Mesendoderm (in vitro differentiated cells): ENCODE results near the gene TTC17.
"Not testable (repeated sequence)": the region's sequence is repeated elsewhere in the genome, so short reads cannot be mapped to it uniquely, and the experiment has no call there.

Experiments used
- DNase-seq: peaks from one replicate; pipeline ENCODE4 v3.0.0; 2013
- H2AK5ac ChIP-seq: 2 replicates; pipeline ENCODE4 v1.6.1; 2013; ENCODE audit warnings: low read length, inconsistent platforms
- H2BK120ac ChIP-seq: 2 replicates; pipeline ENCODE4 v1.6.1; 2013; ENCODE audit warnings: low read depth, mild to moderate bottlenecking, low read length, moderate library complexity, mixed read lengths
- H2BK15ac ChIP-seq: replicated peaks from 2 replicates; pipeline ENCODE4 v1.6.1; 2013; ENCODE audit warnings: low read depth, mild to moderate bottlenecking, moderate library complexity
- H2BK5ac ChIP-seq: 2 replicates; pipeline ENCODE4 v1.6.1; 2013; ENCODE audit warnings: low read length, inconsistent platforms
- H3K18ac ChIP-seq: 2 replicates; pipeline ENCODE4 v1.6.1; 2013; ENCODE audit warnings: mild to moderate bottlenecking, low read length, mixed read lengths
- H3K23ac ChIP-seq: one replicate; pipeline ENCODE4 v1.6.1; 2013; ENCODE audit warnings: low read length
- H3K27ac ChIP-seq: 2 replicates; pipeline ENCODE4 v1.5.1; 2013; ENCODE audit warnings: low read depth, mild to moderate bottlenecking, inconsistent platforms, low read length, moderate library complexity
- H3K27me3 ChIP-seq: 2 replicates; pipeline ENCODE4 v1.6.1; 2013; ENCODE audit warnings: low read length, control low read depth, mild to moderate bottlenecking, inconsistent platforms; ENCODE audit not compliant: insufficient read depth, poor library complexity
- H3K36me3 ChIP-seq: 2 replicates; pipeline ENCODE4 v1.6.1; 2013; ENCODE audit warnings: low read length, inconsistent platforms; ENCODE audit not compliant: control insufficient read depth, insufficient read depth
- H3K4ac ChIP-seq: one replicate; pipeline ENCODE4 v1.6.1; 2013; ENCODE audit warnings: low read depth, mild to moderate bottlenecking, low read length, moderate library complexity
- H3K4me1 ChIP-seq: 2 replicates; pipeline ENCODE4 v1.6.1; 2013; ENCODE audit warnings: low read depth, low read length, inconsistent platforms; ENCODE audit not compliant: control insufficient read depth
- H3K4me2 ChIP-seq: 2 replicates; pipeline ENCODE4 v1.6.1; 2013; ENCODE audit warnings: low read length
- H3K4me3 ChIP-seq: 2 replicates; pipeline ENCODE4 v1.5.1; 2013; ENCODE audit warnings: mild to moderate bottlenecking, low read length
- H3K56ac ChIP-seq: one replicate; pipeline ENCODE4 v1.6.1; 2013; ENCODE audit warnings: low read length
- H3K79me1 ChIP-seq: 2 replicates; pipeline ENCODE4 v1.6.1; 2013; ENCODE audit warnings: low read length, inconsistent platforms
- H3K79me2 ChIP-seq: 2 replicates; pipeline ENCODE4 v1.6.1; 2013; ENCODE audit warnings: mild to moderate bottlenecking, low read length; ENCODE audit not compliant: control insufficient read depth, insufficient read depth
- H3K9ac ChIP-seq: 2 replicates; pipeline ENCODE4 v1.6.1; 2013; ENCODE audit warnings: low read length, inconsistent platforms
- H4K5ac ChIP-seq: one replicate; pipeline ENCODE4 v1.6.1; 2013; ENCODE audit warnings: low read length
- H4K8ac ChIP-seq: one replicate; pipeline ENCODE4 v1.6.1; 2013; ENCODE audit warnings: low read depth, mild to moderate bottlenecking, control low read depth, low read length, moderate library complexity
- WGBS: extraction: QIAGEN DNeasy Blood & Tissue Kit; methylation state at CpG from one replicate; pipeline ENCODE4 v1.1.7; 2013; ENCODE audit warnings: low lambda C conversion rate, missing lambda C conversion rate; ENCODE audit not compliant: insufficient coverage; ENCODE audit errors: extremely low coverage; 5-methylcytosine and 5-hydroxymethylcytosine counted together

The TTC17 gene

DNA sequence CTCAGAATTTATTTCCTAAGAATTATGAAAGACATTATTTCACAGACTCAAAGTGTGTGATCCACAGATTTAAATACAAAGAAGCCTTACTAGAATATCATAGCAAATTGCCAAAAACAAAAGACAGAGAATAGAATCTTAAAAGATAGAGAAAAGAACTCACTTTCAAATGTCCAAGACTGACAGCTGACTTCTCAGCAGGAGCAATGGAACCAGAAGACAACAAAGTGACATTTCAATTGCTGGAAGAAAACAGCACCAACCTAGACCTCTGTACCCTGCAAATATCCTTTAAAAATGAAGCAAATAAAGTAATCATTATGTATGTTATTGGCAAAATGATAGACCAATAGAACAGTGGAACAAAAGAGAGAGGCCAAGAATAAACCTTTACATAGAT lies 109.2 kb downstream of the TTC17 start:
- no peak overlapping the region for H3K56ac ChIP-seq
- no peak overlapping the region for H3K4me3 ChIP-seq
- no peak overlapping the region for H3K9ac ChIP-seq
- no peaks in the 10 kb centered on the region for H3K4me1 ChIP-seq
- H2AK5ac ChIP-seq, result no peak overlapping the region
- H4K8ac ChIP-seq, result no peak overlapping the region
- H3K18ac ChIP-seq, result no peak overlapping the region
- H3K27me3 ChIP-seq, result no peaks in the 10 kb centered on the region
- H2BK5ac ChIP-seq, result no peak overlapping the region
- peak; percentile 13 for DNase-seq
- H3K27ac ChIP-seq, result no peak overlapping the region
- no peaks in the 10 kb centered on the region for H3K79me1 ChIP-seq
- H3K36me3 ChIP-seq, result no peaks in the 10 kb centered on the region
- no peak overlapping the region for H2BK15ac ChIP-seq
- no peak overlapping the region for H2BK120ac ChIP-seq
- no peak overlapping the region for H3K4me2 ChIP-seq
- no peak overlapping the region for H4K5ac ChIP-seq
- H3K79me2 ChIP-seq, result no peaks in the 10 kb centered on the region
- no peak overlapping the region for H3K23ac ChIP-seq
- no peak overlapping the region for H3K4ac ChIP-seq

DNA sequence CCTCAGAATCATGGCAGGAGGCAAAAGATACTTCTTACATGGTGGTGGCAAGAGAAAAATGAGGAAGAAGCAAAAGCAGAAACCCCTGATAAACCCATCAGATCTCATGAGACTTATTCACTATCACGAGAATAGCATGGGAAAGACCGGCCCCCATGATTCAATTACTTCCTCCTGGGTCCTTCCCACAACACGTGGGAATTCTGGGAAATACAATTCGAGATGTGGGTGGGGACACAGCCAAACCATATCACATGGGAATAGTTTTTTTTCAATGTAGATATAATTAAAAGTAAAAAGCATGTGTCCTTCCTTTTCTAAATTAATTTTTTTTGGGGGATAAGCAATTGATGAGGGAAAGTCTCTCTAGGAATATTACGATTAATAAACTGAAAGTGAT lies 118.8 kb downstream of the TTC17 start:
- H3K56ac ChIP-seq, H2BK5ac ChIP-seq, H3K4me1 ChIP-seq, H2AK5ac ChIP-seq, H3K27me3 ChIP-seq, H3K79me1 ChIP-seq, H3K4ac ChIP-seq, DNase-seq, H2BK120ac ChIP-seq, H3K23ac ChIP-seq, H2BK15ac ChIP-seq, H3K36me3 ChIP-seq, H3K4me3 ChIP-seq, H3K9ac ChIP-seq, H3K4me2 ChIP-seq, H3K79me2 ChIP-seq, H3K27ac ChIP-seq, H3K18ac ChIP-seq, H4K5ac ChIP-seq, H4K8ac ChIP-seq: not testable (repeated sequence)
- WGBS, result no CpG with 5 or more reads among the region's 5 CpGs

DNA sequence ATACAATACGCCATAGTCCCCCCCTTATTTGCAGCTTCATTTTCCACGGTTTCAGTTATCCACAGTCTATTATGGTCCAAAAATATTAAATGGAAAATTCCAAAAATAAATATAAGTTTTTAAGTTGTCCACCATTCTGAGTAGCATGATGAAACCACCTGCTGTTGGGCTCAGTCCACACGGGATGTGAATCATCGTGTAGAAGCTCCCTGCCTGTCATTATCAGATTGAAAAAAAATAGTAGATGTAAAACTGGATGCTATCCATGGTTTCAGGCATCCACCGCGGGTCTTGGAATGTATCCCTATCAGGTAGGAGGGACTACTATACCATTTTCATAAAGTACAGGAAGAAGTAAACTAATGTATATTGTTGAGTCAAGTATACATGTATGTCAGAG lies 127.4 kb downstream of the TTC17 start:
- H2BK5ac ChIP-seq, result no peak overlapping the region
- no peak overlapping the region for H3K18ac ChIP-seq
- H3K4ac ChIP-seq, result no peak overlapping the region
- H4K5ac ChIP-seq, result no peak overlapping the region
- H3K4me1 ChIP-seq, result no peaks in the 10 kb centered on the region
- no peak overlapping the region for H3K9ac ChIP-seq
- H2BK120ac ChIP-seq, result no peak overlapping the region
- H2BK15ac ChIP-seq, result no peak overlapping the region
- no CpG with 5 or more reads among the region's 6 CpGs for WGBS
- no peak overlapping the region for H3K4me2 ChIP-seq
- no peaks in the 10 kb centered on the region for H3K27me3 ChIP-seq
- no peaks in the 10 kb centered on the region for H3K36me3 ChIP-seq
- DNase-seq, result no peak
- H3K56ac ChIP-seq, result no peak overlapping the region
- no peaks in the 10 kb centered on the region for H3K79me1 ChIP-seq
- H3K23ac ChIP-seq, result no peak overlapping the region
- H3K79me2 ChIP-seq, result no peaks in the 10 kb centered on the region
- H2AK5ac ChIP-seq, result no peak overlapping the region
- no peak overlapping the region for H3K27ac ChIP-seq
- no peak overlapping the region for H3K4me3 ChIP-seq
- H4K8ac ChIP-seq, result no peak overlapping the region

DNA sequence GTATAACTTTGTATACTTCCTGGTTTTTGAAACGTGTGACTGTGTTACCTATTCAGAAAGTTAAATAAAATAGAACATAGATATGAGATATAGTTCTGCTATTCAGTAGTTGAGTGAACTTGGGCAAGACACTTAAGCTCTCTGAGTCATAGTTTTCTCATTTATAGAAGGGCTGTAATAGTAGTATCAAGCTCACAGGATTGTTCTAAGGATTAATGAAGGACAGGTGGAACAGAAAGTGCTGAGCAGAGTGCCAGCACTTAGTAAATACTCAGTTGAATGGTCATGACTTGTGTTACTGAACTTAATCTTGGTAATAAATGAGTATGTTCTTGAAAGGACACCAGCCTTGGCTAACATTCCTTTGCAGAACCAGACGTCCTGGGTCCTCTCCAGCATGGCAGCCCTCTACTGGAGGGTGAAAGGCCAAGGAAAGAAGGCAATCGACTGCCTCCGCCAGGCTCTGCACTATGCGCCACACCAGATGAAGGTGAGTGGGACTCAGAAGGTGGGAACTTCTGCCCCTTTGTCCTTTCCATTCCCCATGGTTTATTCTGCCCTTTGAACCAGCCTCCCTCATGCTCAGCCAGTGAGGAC lies 131.2 kb downstream of the TTC17 start:
- Histone ChIP-seq H3K18ac (no peak overlapping the region), H3K4me3 (no peak overlapping the region), H3K4me2 (no peak overlapping the region), H2BK120ac (no peak overlapping the region), H3K27ac (no peak overlapping the region), H3K79me2 (no peaks in the 10 kb centered on the region), H3K56ac (no peak overlapping the region), H3K79me1 (no peaks in the 10 kb centered on the region), H3K9ac (no peak overlapping the region), H2BK15ac (no peak overlapping the region), H2BK5ac (no peak overlapping the region), H3K36me3 (peaks cover 3% of the 10 kb centered on the region), H3K27me3 (no peaks in the 10 kb centered on the region), H3K4me1 (no peaks in the 10 kb centered on the region), H3K4ac (no peak overlapping the region), H3K23ac (no peak overlapping the region), H4K5ac (no peak overlapping the region), H4K8ac (no peak overlapping the region), H2AK5ac (no peak overlapping the region)
- no peak for DNase-seq
- no CpG with 5 or more reads among the region's 5 CpGs for WGBS

DNA sequence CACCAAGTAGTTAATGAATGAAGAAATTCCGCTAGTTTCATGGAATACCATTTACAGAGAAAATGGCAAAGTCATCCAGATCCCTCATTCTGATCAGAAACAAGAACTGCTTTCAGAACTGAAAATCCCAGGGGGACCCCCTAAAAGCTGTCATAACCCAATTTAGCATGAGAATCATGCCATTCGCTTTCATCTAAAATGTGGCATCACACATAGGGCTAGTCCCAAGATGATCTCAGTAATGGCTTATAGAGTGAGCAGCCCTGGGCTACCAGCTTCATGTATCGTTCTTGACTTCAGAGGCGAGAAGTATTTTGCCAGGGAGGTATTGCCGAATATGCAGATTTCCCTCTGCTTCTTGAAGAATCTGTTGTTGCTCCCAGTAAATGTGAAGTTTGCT lies 134.0 kb downstream of the TTC17 start:
- H3K27ac ChIP-seq, result no peak overlapping the region
- no peak overlapping the region for H3K23ac ChIP-seq
- no peak overlapping the region for H3K18ac ChIP-seq
- peaks cover 3% of the 10 kb centered on the region for H3K36me3 ChIP-seq
- no peaks in the 10 kb centered on the region for H3K4me1 ChIP-seq
- no peak overlapping the region for H3K4me3 ChIP-seq
- no peak overlapping the region for H2BK15ac ChIP-seq
- no peak overlapping the region for H3K56ac ChIP-seq
- H2BK120ac ChIP-seq, result no peak overlapping the region
- no peak overlapping the region for H2BK5ac ChIP-seq
- no peak for DNase-seq
- no peaks in the 10 kb centered on the region for H3K27me3 ChIP-seq
- H3K79me2 ChIP-seq, result no peaks in the 10 kb centered on the region
- H3K9ac ChIP-seq, result no peak overlapping the region
- no peak overlapping the region for H4K8ac ChIP-seq
- H3K4me2 ChIP-seq, result no peak overlapping the region
- H2AK5ac ChIP-seq, result no peak overlapping the region
- no peak overlapping the region for H3K4ac ChIP-seq
- no CpG with 5 or more reads among the region's 5 CpGs for WGBS
- H4K5ac ChIP-seq, result no peak overlapping the region
- H3K79me1 ChIP-seq, result no peaks in the 10 kb centered on the region

DNA sequence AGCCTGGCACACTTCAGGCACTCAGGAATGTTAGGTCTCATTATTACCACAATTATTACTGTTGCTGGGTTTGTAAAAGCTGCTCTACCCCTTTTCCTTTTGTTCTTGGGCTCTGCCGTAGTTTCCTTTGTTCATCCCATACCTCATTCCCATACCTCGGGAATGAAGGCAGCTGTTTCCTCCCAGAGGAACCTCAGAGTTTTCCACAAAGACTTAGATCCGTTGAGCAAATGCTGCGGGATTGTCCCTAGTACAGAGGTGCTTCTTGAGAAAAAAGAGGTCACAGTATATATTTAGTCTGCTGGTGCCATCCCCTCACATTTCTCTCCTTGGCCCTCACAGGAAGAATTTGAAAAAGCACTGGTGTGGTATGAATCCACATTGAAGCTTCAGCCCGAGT lies 134.7 kb downstream of the TTC17 start:
- Histone ChIP-seq H3K4ac (no peak overlapping the region), H2BK5ac (no peak overlapping the region), H3K36me3 (peaks cover 3% of the 10 kb centered on the region), H3K27me3 (no peaks in the 10 kb centered on the region), H3K23ac (no peak overlapping the region), H3K56ac (no peak overlapping the region), H4K8ac (no peak overlapping the region), H2BK15ac (no peak overlapping the region), H3K18ac (no peak overlapping the region), H3K79me1 (no peaks in the 10 kb centered on the region), H4K5ac (no peak overlapping the region), H3K9ac (no peak overlapping the region), H3K27ac (no peak overlapping the region), H3K4me1 (no peaks in the 10 kb centered on the region), H3K4me3 (no peak overlapping the region), H3K4me2 (no peak overlapping the region), H2AK5ac (no peak overlapping the region), H3K79me2 (no peaks in the 10 kb centered on the region), H2BK120ac (no peak overlapping the region)
- no peak for DNase-seq
- no CpG with 5 or more reads among the region's 5 CpGs for WGBS
